GM12892 (cell line): Measurements from ENCODE around the gene CDH26.

ENCODE experiments used
- POLR2A ChIP-seq: IDR thresholded peaks from 2 replicates; pipeline ENCODE4 v1.6.1; 2011; ENCODE audit warnings: low read depth, low read length, control low read depth
- POLR2AphosphoS5 ChIP-seq: IDR thresholded peaks from 2 replicates; pipeline ENCODE4 v1.6.1; 2011; ENCODE audit warnings: low read depth, low read length, control low read depth
- TAF1 ChIP-seq: IDR thresholded peaks from 2 replicates; pipeline ENCODE4 v1.6.1; 2011; ENCODE audit warnings: low read depth, mild to moderate bottlenecking, control low read depth, low read length, borderline replicate concordance

DNA sequence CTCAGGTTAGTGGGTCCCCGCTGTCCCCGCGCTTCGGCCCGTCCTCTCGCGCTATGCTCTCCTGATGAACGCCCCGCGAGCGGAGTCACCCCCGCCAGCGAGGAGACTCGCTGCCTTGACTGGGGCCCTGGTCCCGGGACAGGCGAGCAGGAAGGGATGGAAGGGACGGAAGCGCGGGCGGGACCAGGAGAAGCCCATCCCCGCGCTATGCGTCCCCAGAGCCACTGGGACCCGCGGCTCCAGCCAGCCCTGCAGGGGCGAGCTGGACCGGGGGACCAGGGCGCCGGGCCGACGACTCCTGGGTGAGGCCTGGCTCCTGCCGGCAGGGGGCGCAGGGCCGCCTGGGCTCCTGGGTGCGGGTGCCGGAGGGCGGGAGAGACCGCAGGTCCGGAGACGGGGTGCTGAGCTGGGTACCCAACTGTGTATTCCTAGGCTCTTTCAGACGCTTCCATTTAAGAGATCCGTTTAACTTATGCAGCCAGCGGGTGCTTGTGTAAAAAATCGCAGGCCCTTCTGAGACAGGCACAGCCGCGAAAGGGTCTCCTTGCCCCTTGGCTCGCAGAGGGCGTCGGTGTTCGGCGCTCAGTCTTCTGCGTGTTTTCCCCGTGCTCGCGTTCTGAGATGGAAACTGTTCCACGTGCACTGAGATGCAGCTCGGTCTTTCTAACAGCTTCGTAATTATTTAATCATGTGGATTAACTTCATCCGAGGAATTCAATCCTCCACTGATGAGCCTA lies 24.2 kb upstream of the CDH26 start:
- TF ChIP-seq POLR2A = no peak
- TF ChIP-seq POLR2AphosphoS5 = no peak
- no peak for TF ChIP-seq TAF1
